Upper lobe of left lung (tissue), 6 donors: Measurements from ENCODE around the gene MAMDC2. TPM values are rescaled to one million over a fixed set of nuclear protein-coding genes. Genes with fewer than 3 reads are reported as not detected.
A peak's percentile ranks its signal among the peaks of the same experiment; 100 is the strongest.

Experiments
- ATAC-seq, 2 donors: fragments of 200-7000 bp; cut with Tn5 transposase; one replicate each; pipeline ENCODE4 v1.9.1; 2022; ENCODE audit warnings: mild to moderate bottlenecking in 2 of 2, moderate library complexity in 2 of 2; ENCODE audit not compliant: low FRiP score in 2 of 2
- DNase-seq, 2 donors: peaks; one replicate each; pipeline ENCODE4 v3.0.0-alpha.2; 2019 to 2020
- H3K27ac ChIP-seq, 4 donors: fragments of 200-600 bp; sonication (generic); one replicate each; pipeline ENCODE4 v1.5.1; 2016 to 2019
- H3K27me3 ChIP-seq, 4 donors: fragments of 200-600 bp; sonication (generic); one replicate each; pipeline ENCODE4 v1.5.1; 2017 to 2019
- H3K36me3 ChIP-seq, 4 donors: fragments of 200-600 bp; sonication (generic); one replicate each; pipeline ENCODE4 v1.5.1; 2016 to 2019
- H3K4me1 ChIP-seq, 4 donors: fragments of 200-600 bp; sonication (generic); one replicate each; pipeline ENCODE4 v1.5.1; 2018 to 2019
- H3K4me3 ChIP-seq, 4 donors: fragments of 200-600 bp; sonication (generic); one replicate each; pipeline ENCODE4 v1.5.1; 2017 to 2019; ENCODE audit warnings: mild to moderate bottlenecking in 2 of 4, moderate library complexity in 1 of 4
- H3K9me3 ChIP-seq, 4 donors: fragments of 200-600 bp; sonication (generic); one replicate each; pipeline ENCODE4 v1.5.1; 2018 to 2019
- CTCF ChIP-seq, 6 experiments: fragments of 450-650 bp in 4 of 6; fragments of 200-600 bp in 2 of 6; sonication (generic) in 2 of 6; IDR thresholded peaks; one replicate each; pipeline ENCODE4 v1.5.1; 2016 to 2019; ENCODE audit warnings: antibody characterized with exemption in 6 of 6
- EP300 ChIP-seq, 4 donors: sonication (generic); formaldehyde crosslinking; IDR thresholded peaks; one replicate each; pipeline ENCODE4 v1.5.1; 2017; ENCODE audit warnings: antibody characterized with exemption in 4 of 4, control low read depth in 2 of 4
- POLR2A ChIP-seq, 4 donors: fragments of 450-650 bp; IDR thresholded peaks; one replicate each; pipeline ENCODE4 v1.5.1; 2016 to 2017; ENCODE audit warnings: antibody characterized with exemption in 4 of 4, mild to moderate bottlenecking in 2 of 4
- POLR2AphosphoS5 ChIP-seq, 2 donors: sonication (generic); formaldehyde crosslinking; IDR thresholded peaks; one replicate each; pipeline ENCODE4 v1.5.1; 2017; ENCODE audit warnings: antibody characterized with exemption in 2 of 2
- WGBS, 2 donors: methylation state at CpG; one replicate each; pipeline ENCODE4 v1.1.5; 2017 to 2018; 5-methylcytosine and 5-hydroxymethylcytosine counted together
- small RNA-seq, 4 donors: library from RNA; depleted of rRNA; stranded (forward); fragments of <200 nt; gene quantifications; one replicate each; pipeline ENCODE3, GENCODE V24; 2016
- total RNA-seq, 6 donors: library from RNA; depleted of rRNA in 4 of 6; stranded (reverse); fragments of >200 nt in 4 of 6; gene quantifications; one replicate each; pipeline versions ENCODE4 v1.1.0 to v1.2.1, GENCODE V29; 2016 to 2021
- donor health status: DM: no; HTN: no; CAD: no; lungs with moderate emphysema.
- donor health status: DM: no; HTN: yes; CAD: no; lungs with severe emphysema.

MAMDC2 gene
- total RNA-seq, 6 donors from 2014 or later: 26.5 to 50.1 (median 46.5) TPM

DNA sequence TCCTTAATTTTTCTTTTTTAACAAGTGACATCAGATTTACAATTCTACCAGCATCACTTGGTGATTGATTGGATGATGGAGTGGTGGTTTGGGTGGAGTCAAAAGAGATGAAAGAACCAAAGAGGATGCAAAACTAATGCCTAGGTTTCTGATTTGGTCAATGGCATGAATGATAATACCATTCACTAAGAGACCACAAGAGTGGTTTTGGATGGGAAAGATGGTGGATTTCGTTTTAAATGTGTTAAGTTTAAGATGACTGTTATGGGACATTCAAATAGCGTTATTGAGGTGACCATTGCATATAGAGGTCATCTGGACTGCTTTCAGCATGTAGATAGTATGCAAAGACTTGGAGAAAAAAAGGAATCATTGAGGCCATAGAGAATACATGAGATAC, 218.7 kb downstream of the MAMDC2 start:
- Histone ChIP-seq H3K9me3 (no peaks in the 10 kb centered on the region), H3K36me3 (peaks cover 9 to 41% (median 12%) of the 10 kb centered on the region in 4 donors), H3K4me3 (peak overlapping the region in 1 of 4 donors; percentile 14), H3K4me1 (peaks cover 27 to 47% (median 43%) of the 10 kb centered on the region in 4 donors), H3K27me3 (no peaks in the 10 kb centered on the region), H3K27ac (peak overlapping the region in 1 of 4 donors; percentile 35)
- WGBS, 2 donors: 87 to 96% methylated on average over 2 of the region's 2 CpGs
- ATAC-seq (no peak), DNase-seq (no peak)
- TF ChIP-seq POLR2AphosphoS5 (IDR thresholded peaks at IDR 0.05) (no peak), POLR2A (IDR thresholded peaks at IDR 0.05) (no peak), EP300 (IDR thresholded peaks at IDR 0.05) (no peak), CTCF (IDR thresholded peaks at IDR 0.05) (no peak)

- Histone ChIP-seq H3K27me3 (no peaks in the 10 kb centered on the region), H3K4me3 (peak overlapping the region in 1 of 4 donors; percentile 14), H3K36me3 (peaks cover 9 to 46% (median 12%) of the 10 kb centered on the region in 4 donors), H3K9me3 (no peaks in the 10 kb centered on the region), H3K27ac (peak overlapping the region in 2 of 4 donors; percentile 29 to 35), H3K4me1 (peaks cover 27 to 41% (median 38%) of the 10 kb centered on the region in 4 donors)
- 48 to 49% methylated on average over 6 of the region's 6 CpGs for WGBS, 2 donors
- ATAC-seq: no peak
- TF ChIP-seq POLR2A (IDR thresholded peaks at IDR 0.05): no peak
- no peak for TF ChIP-seq EP300 (IDR thresholded peaks at IDR 0.05)
- no peak for TF ChIP-seq CTCF (IDR thresholded peaks at IDR 0.05)
- no peak for TF ChIP-seq POLR2AphosphoS5 (IDR thresholded peaks at IDR 0.05)
- no peak for DNase-seq
These were observed 219.3 kb downstream of the MAMDC2 start for GRCh38 chr9:70262948-70263347.

GRCh38 chr9:70263421-70263820, 219.8 kb downstream of the MAMDC2 start:
- Histone ChIP-seq H3K27ac (peak overlapping the region in 2 of 4 donors; percentile 29 to 35), H3K4me1 (peaks cover 27 to 40% (median 35%) of the 10 kb centered on the region in 4 donors), H3K27me3 (no peaks in the 10 kb centered on the region), H3K9me3 (no peaks in the 10 kb centered on the region), H3K36me3 (peaks cover 9 to 51% (median 12%) of the 10 kb centered on the region in 4 donors), H3K4me3 (no peak overlapping the region)
- no peak for DNase-seq
- ATAC-seq: no peak
- TF ChIP-seq EP300 (IDR thresholded peaks at IDR 0.05): no peak
- TF ChIP-seq CTCF (IDR thresholded peaks at IDR 0.05): no peak
- WGBS, 2 donors: 59 to 73% methylated on average over 1 of the region's 1 CpG

Small RNAs within 50 kb of the gene (small RNA-seq; reads per million reads assigned to genes)
- 0.44 to 9.6 (median 0.56) reads per million in 4 donors for gene RNU2-5P

Other genes with a start within 250 kb of the MAMDC2 start
- 10 to 100 TPM in 1 of 6 donors, 1 to 10 TPM in 3, under 1 TPM in 1, not detected in 1; 0.31 to 22.9 (median 5.3) TPM for gene CFAP95, start 223.0 kb upstream of the MAMDC2 start, total RNA-seq
- gene SMC5, start 215.1 kb downstream of the MAMDC2 start, total RNA-seq: 10 to 100 TPM; 18.8 to 60.7 (median 28.2) TPM